ENCODE results near the gene PNCK.

- TF ChIP-seq CTCF (IDR thresholded peaks at IDR 0.05; ENCODE audit: insufficient read depth, low read length, poor library complexity, severe bottlenecking) (no peak), EZH2phosphoT487 (conservative IDR thresholded peaks at IDR 0.05; ENCODE audit: low read length) (no peak)
Observed at GRCh38 chrX:153635388-153635787, 38.2 kb downstream of the PNCK start.

Data from SU-DHL-6 (cell line).